Measurements from ENCODE around the gene NOP58. TPM values are rescaled to one million over a fixed set of nuclear protein-coding genes. Genes with fewer than 3 reads are reported as not detected.

NOP58 gene
- total and polyA plus RNA-seq, 2 donors (not counting 1 experiment from before 2014, with no cell fraction given), result 58.2 to 138 TPM

DNA sequence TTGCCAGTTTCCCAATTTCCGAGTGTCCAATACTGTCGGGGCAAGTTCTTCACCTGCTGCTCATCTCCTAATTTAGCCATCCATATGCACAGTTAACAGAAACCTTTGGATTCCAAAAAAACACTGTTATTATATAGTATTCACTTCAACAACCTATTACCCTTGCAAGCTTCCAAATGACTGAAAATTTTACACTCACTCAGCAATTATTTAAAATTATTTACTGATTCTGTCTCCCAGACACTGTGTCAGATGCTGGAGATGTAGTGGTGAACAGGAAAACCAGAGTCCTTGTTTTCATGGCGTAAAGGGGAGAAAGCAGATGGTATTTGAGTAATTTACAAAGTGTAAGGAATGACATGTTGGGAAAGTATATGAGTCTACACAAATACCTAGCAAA lies 56.9 kb downstream of the NOP58 start:
- H3K79me2 ChIP-seq (ENCODE audit: control insufficient read depth, insufficient read depth, low read length), result no peaks in the 10 kb centered on the region
- no peak overlapping the region for H3K4me3 Mint-ChIP-seq
- H4K20me1 ChIP-seq (ENCODE audit: control insufficient read depth, insufficient read depth, low read length, poor library complexity, severe bottlenecking), result no peaks in the 10 kb centered on the region
- no peaks in the 10 kb centered on the region for H3K9me3 ChIP-seq (ENCODE audit: control extremely low read depth in 1 of 3, control insufficient read depth in 2 of 3, insufficient read depth in 1 of 3, low read length in 2 of 3)
- H3K27me3 Mint-ChIP-seq, result no peaks in the 10 kb centered on the region
- ChIA-PET POLR2A (no interaction called here), CTCF (no interaction called here)
- 93% methylated on average over 3 of the region's 3 CpGs for WGBS (ENCODE audit: insufficient coverage)
- no peak overlapping the region for H3K4me3 ChIP-seq (ENCODE audit: control extremely low read depth in 1 of 5, extremely low read depth in 1 of 5, insufficient read depth in 1 of 5, low read depth in 2 of 5, low read length in 4 of 5)
- H3K9ac ChIP-seq (ENCODE audit: low read length), result no peak overlapping the region
- H3K36me3 ChIP-seq (replicated peaks in 1 of 2; ENCODE audit: control extremely low read depth in 1 of 2, control insufficient read depth in 1 of 2, extremely low read depth in 1 of 2, insufficient read depth in 2 of 2, low read length in 1 of 2), result peaks cover 0 to 24% of the 10 kb centered on the region in 2 experiments
- intact Hi-C loops (cut with micrococcal nuclease), result no loop called here
- H3K9me3 Mint-ChIP-seq (ENCODE audit: insufficient read depth), result no peaks in the 10 kb centered on the region
- H3K4me1 ChIP-seq (ENCODE audit: control insufficient read depth in 2 of 2, insufficient read depth in 2 of 2, low read length in 2 of 2), result no peaks in the 10 kb centered on the region
- H3K4me2 ChIP-seq (replicated peaks; ENCODE audit: low read depth, low read length, poor library complexity, severe bottlenecking), result no peak overlapping the region
- DNase-seq (no peak), ATAC-seq (ENCODE audit: low read depth) (no peak)
- no peak overlapping the region for H3K27ac Mint-ChIP-seq
- H3K4me1 Mint-ChIP-seq, result no peaks in the 10 kb centered on the region
- no peak overlapping the region for H2AFZ ChIP-seq (ENCODE audit: insufficient read depth, low read depth, low read length, poor library complexity, severe bottlenecking)
- no peak overlapping the region for H3K27ac ChIP-seq (ENCODE audit: low read length in 2 of 2)
- H3K27me3 ChIP-seq (replicated peaks in 1 of 4; ENCODE audit: control extremely low read depth in 1 of 4, control insufficient read depth in 3 of 4, insufficient read depth in 4 of 4, low read length in 3 of 4), result no peaks in the 10 kb centered on the region
- no peak for TF ChIP-seq EZH2 (IDR thresholded peaks at IDR 0.05; ENCODE audit: borderline replicate concordance, insufficient read depth, low read depth, low read length, poor library complexity, severe bottlenecking)
- TF ChIP-seq, protein P1, sequence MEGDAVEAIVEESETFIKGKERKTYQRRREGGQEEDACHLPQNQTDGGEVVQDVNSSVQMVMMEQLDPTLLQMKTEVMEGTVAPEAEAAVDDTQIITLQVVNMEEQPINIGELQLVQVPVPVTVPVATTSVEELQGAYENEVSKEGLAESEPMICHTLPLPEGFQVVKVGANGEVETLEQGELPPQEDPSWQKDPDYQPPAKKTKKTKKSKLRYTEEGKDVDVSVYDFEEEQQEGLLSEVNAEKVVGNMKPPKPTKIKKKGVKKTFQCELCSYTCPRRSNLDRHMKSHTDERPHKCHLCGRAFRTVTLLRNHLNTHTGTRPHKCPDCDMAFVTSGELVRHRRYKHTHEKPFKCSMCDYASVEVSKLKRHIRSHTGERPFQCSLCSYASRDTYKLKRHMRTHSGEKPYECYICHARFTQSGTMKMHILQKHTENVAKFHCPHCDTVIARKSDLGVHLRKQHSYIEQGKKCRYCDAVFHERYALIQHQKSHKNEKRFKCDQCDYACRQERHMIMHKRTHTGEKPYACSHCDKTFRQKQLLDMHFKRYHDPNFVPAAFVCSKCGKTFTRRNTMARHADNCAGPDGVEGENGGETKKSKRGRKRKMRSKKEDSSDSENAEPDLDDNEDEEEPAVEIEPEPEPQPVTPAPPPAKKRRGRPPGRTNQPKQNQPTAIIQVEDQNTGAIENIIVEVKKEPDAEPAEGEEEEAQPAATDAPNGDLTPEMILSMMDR (IDR thresholded peaks at IDR 0.05), result no peak

DNA sequence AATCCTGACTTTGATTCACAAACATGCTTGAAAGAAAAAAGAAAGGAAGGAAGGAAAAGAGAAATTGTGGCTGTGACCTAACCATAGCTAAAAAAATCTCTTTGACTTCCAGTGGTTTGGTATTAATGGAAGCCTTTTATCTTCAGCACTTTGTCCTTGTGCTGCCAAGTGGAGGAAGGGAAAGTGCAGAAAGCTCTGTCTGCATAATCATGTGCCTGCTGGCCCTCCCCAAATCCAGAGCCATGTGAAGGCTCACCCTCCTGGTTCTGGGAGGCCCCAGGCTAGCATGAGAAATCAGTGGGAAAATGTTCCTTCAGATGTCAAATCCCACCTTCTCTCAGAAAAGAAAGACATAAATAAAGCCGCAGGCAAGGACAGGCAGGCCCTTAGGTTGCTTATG lies 62.3 kb downstream of the NOP58 start:
- Histone ChIP-seq H3K36me3 (replicated peaks in 1 of 2; ENCODE audit: control extremely low read depth in 1 of 2, control insufficient read depth in 1 of 2, extremely low read depth in 1 of 2, insufficient read depth in 2 of 2, low read length in 1 of 2) (peaks cover 0 to 13% of the 10 kb centered on the region in 2 experiments), H3K27ac (ENCODE audit: low read length in 2 of 2) (no peak overlapping the region), H3K79me2 (ENCODE audit: control insufficient read depth, insufficient read depth, low read length) (no peaks in the 10 kb centered on the region), H3K9me3 (ENCODE audit: control extremely low read depth in 1 of 3, control insufficient read depth in 2 of 3, insufficient read depth in 1 of 3, low read length in 2 of 3) (no peaks in the 10 kb centered on the region), H3K4me3 (ENCODE audit: control extremely low read depth in 1 of 5, extremely low read depth in 1 of 5, insufficient read depth in 1 of 5, low read depth in 2 of 5, low read length in 4 of 5) (no peak overlapping the region), H3K4me2 (replicated peaks; ENCODE audit: low read depth, low read length, poor library complexity, severe bottlenecking) (no peak overlapping the region), H4K20me1 (ENCODE audit: control insufficient read depth, insufficient read depth, low read length, poor library complexity, severe bottlenecking) (no peaks in the 10 kb centered on the region), H3K27me3 (replicated peaks in 1 of 4; ENCODE audit: control extremely low read depth in 1 of 4, control insufficient read depth in 3 of 4, insufficient read depth in 4 of 4, low read length in 3 of 4) (no peaks in the 10 kb centered on the region), H3K4me1 (ENCODE audit: control insufficient read depth in 2 of 2, insufficient read depth in 2 of 2, low read length in 2 of 2) (no peaks in the 10 kb centered on the region), H2AFZ (ENCODE audit: insufficient read depth, low read depth, low read length, poor library complexity, severe bottlenecking) (no peak overlapping the region), H3K9ac (ENCODE audit: low read length) (no peak overlapping the region)
- ChIA-PET POLR2A (interaction anchor here (0.5 kb wide), 1 partner anchor 1106 kb away, joined by 4 read pairs; no protein-coding TSS in a partner anchor), CTCF (no interaction called here)
- intact Hi-C loops (cut with micrococcal nuclease), result no loop called here
- ATAC-seq (ENCODE audit: low read depth), result no peak
- no peak for DNase-seq
- Mint-ChIP-seq H3K4me3 (no peak overlapping the region), H3K27ac (no peak overlapping the region), H3K27me3 (no peaks in the 10 kb centered on the region), H3K4me1 (no peaks in the 10 kb centered on the region), H3K9me3 (ENCODE audit: insufficient read depth) (no peaks in the 10 kb centered on the region)
- TF ChIP-seq, protein P1 (IDR thresholded peaks at IDR 0.05), result no peak
- no peak for TF ChIP-seq EZH2 (IDR thresholded peaks at IDR 0.05; ENCODE audit: borderline replicate concordance, insufficient read depth, low read depth, low read length, poor library complexity, severe bottlenecking)
- 100% methylated on average over 1 of the region's 1 CpG for WGBS (ENCODE audit: insufficient coverage)

All from B cell (primary cell).